ENCODE results near the gene SCFD2. TPM values are rescaled to one million over a fixed set of nuclear protein-coding genes. Genes with fewer than 3 reads are reported as not detected.

SCFD2 gene
- total RNA-seq, 4 donors from 2014 or later: 13.1 to 27.4 (median 19.8) TPM

DNA sequence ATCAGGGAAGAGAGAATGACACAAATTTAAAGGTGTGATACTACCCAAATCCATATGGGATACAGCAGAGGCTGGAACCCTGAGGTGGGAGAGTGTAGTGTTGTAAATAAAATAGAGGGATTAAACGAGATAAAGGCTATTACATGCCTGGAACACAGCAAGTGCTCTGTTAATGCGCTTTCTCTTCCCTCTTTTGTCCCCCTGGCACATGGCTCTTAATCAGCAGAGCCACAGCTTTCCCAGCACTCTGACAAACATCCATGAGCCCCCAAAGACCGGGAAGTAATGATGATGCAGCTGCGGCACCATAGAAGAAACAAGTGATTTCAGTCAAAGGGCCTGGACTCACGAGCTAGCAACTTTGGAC, 417.8 kb downstream of the SCFD2 start:
- TF ChIP-seq, protein P1, sequence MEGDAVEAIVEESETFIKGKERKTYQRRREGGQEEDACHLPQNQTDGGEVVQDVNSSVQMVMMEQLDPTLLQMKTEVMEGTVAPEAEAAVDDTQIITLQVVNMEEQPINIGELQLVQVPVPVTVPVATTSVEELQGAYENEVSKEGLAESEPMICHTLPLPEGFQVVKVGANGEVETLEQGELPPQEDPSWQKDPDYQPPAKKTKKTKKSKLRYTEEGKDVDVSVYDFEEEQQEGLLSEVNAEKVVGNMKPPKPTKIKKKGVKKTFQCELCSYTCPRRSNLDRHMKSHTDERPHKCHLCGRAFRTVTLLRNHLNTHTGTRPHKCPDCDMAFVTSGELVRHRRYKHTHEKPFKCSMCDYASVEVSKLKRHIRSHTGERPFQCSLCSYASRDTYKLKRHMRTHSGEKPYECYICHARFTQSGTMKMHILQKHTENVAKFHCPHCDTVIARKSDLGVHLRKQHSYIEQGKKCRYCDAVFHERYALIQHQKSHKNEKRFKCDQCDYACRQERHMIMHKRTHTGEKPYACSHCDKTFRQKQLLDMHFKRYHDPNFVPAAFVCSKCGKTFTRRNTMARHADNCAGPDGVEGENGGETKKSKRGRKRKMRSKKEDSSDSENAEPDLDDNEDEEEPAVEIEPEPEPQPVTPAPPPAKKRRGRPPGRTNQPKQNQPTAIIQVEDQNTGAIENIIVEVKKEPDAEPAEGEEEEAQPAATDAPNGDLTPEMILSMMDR (IDR thresholded peaks at IDR 0.05; ENCODE audit: low read depth): no peak

DNA sequence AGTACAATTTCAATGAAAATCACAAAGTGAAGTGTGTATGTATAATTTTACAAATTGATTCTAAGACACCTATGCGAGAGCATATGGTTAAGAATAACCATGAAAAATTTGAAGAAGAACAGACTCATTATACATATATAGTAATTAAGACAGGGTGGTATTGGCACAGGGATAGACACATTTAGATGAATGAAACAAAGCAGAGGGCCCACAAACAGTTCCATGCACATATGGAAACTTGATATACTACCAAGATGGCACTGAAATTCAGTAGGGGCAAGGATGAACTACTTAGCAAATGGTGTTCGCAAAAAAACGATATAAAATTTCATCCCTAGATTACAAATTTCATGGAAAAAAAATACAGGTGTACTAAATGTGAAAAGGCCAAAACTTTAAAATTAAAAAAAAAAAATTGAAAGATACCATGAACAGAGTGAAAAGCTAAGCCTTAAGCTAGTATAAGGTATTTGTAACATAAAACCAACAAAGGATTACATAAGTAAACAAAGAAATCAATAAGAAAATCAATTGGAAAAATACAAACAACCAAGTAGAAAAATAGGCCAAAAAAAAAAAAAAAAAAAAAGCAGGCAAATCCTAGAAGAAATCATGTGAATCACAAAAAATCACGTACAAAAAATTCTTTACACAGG, 418.3 kb downstream of the SCFD2 start:
- TF ChIP-seq, protein P1 (IDR thresholded peaks at IDR 0.05; ENCODE audit: low read depth): no peak

DNA sequence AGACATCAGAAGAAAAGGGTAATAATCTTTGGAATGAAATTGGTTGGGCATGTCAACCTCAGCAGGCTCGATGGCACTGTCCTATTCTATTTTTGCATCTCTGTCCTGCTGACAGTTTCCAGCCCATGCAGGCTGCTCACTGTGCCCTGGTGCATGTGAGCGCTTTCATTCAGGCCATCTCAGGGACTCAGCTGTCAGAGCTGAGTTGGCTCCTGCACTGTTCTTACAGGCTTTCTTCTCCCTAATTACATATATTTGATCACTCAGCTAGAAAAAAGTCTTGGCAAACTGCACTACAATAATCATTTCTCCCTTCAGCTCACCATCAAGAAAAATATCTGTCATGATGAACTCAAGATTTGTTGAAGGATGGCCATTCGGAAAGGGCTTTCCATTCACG, 419.0 kb downstream of the SCFD2 start:
- TF ChIP-seq, protein P1 (IDR thresholded peaks at IDR 0.05; ENCODE audit: low read depth): no peak

DNA sequence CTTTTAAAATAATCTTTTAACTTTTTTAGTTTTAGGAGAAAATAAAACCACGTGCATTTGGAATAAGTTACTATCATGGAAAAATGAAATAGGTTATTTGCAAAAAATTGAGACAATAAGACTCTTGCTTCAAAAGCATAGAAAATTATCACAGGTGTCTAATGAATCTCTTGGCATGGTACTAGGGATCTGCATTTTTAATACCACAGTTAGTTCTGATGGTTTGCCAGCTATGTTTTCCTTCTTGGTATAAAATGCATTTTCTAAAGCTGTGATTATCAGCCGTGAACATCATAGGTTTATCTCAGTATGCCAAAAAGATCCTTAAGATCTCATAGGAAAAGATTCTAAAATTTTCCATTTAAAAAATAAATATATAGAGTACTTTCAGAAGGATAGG, 419.9 kb downstream of the SCFD2 start:
- TF ChIP-seq, protein P1 (IDR thresholded peaks at IDR 0.05; ENCODE audit: low read depth): no peak

DNA sequence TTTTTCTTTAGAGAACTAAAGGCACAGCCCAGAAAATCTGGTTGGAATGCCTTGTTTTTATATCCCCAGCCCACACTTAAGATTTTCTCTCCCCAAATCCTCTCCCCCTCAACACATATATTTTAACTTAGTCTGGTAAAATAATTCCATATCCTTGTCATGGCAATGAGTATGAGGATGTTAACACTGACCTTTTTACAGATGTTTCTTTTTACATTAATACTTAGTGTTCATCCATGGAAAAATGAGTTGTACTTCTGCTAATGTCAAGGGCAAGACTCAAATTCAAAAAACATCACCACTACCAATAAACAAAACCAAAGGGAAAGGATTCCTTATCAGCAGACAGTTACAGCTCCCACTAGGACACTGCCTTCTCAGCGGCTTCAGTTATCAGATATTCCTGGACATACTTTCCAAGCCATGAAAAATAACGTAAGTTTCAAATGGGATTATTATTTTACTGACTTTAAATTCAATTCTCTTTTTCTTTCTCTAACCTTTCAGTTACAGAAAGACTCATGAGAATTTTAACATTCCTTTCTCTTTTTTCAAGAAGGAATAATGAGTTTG, 420.4 kb downstream of the SCFD2 start:
- TF ChIP-seq, protein P1 (IDR thresholded peaks at IDR 0.05; ENCODE audit: low read depth): no peak

DNA sequence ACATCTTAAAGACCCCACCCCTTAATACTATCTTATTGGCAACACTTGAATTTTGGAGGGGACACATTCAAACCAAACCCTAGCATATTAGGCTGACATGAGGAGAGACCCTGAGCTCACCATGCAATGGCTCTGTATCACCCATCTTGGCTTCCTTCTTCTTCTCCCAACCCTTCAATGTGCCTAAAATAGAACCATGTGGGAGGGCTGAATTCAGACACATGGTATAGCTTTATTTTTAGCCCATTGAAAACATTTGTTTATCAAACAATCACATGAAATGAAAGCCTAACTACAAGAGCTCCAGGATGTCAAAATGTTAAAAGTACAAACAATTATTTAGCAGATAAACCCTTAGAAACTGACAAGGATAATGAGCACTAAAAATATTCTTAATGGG, 422.2 kb downstream of the SCFD2 start:
- TF ChIP-seq, protein P1 (IDR thresholded peaks at IDR 0.05; ENCODE audit: low read depth): no peak

DNA sequence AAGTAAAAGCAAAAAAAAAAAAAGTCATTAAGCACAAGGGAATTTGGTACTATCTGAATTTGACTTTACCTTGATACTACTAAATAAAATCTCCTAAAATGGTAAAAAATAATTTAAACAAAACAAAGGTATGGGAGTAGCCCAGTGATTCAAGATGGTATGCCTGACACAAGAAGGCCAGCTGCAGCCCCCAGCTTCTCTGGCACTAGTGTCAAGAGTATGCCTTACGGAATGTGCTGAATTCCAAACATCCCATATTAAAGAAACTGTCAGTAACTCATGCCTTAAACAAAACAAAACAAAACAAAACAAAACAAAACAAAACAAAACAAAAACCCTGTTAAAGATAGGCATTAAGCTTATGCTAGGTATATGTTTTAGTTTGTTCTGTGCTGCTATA, 422.9 kb downstream of the SCFD2 start:
- TF ChIP-seq, protein P1 (IDR thresholded peaks at IDR 0.05; ENCODE audit: low read depth): no peak

Measured in subcutaneous adipose tissue (tissue), 4 donors.